OCI-LY7 (cell line): Measurements from ENCODE around the gene FIG4.

ENCODE experiments used
- EZH2phosphoT487 ChIP-seq: fragments of 200-600 bp; sonication (generic); IDR thresholded peaks from 2 replicates; pipeline ENCODE4 v1.6.1; 2018; ENCODE audit warnings: low read depth, borderline replicate concordance, mild to moderate bottlenecking, mixed run types, antibody characterized with exemption, low read length, moderate library complexity, mixed read lengths
- TF ChIP-seq, protein P1 (sequence below): fragments of 200-600 bp; sonication (generic); conservative IDR thresholded peaks from 2 replicates; pipeline ENCODE4 v1.5.1; 2014; ENCODE audit warnings: mild to moderate bottlenecking, antibody characterized with exemption, low read length, moderate library complexity, mixed read lengths

DNA sequence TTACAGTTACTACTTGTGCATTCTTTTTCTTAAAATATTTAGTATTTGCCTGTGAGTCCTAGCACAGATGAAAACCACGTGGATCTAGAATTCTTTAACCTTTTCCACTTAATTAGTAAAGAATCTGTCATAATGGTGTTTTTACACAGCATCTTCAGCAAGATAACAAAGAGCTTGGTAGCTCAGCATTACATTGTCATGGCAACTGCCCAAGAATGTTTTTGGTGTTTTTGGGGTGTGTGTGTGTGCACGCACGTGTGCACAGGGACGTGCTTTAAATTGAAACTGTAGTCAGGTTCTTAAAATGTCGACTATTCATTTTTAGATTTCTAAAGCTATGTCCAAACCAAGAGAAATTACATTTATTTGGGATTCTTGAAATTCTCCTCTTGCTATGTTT is 108.0 kb downstream of the FIG4 start:
- TF ChIP-seq, protein P1, sequence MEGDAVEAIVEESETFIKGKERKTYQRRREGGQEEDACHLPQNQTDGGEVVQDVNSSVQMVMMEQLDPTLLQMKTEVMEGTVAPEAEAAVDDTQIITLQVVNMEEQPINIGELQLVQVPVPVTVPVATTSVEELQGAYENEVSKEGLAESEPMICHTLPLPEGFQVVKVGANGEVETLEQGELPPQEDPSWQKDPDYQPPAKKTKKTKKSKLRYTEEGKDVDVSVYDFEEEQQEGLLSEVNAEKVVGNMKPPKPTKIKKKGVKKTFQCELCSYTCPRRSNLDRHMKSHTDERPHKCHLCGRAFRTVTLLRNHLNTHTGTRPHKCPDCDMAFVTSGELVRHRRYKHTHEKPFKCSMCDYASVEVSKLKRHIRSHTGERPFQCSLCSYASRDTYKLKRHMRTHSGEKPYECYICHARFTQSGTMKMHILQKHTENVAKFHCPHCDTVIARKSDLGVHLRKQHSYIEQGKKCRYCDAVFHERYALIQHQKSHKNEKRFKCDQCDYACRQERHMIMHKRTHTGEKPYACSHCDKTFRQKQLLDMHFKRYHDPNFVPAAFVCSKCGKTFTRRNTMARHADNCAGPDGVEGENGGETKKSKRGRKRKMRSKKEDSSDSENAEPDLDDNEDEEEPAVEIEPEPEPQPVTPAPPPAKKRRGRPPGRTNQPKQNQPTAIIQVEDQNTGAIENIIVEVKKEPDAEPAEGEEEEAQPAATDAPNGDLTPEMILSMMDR, result no peak
- TF ChIP-seq EZH2phosphoT487, result no peak
